Chondrocyte (in vitro differentiated cells): Measurements from ENCODE around the gene MYT1. TPM values are rescaled to one million over a fixed set of nuclear protein-coding genes. Genes with fewer than 3 reads are reported as not detected.
A peak's percentile ranks its signal among the peaks of the same experiment; 100 is the strongest.

ENCODE experiments used
- DNase-seq: peaks from one replicate; pipeline ENCODE4 v3.0.0; 2021; ENCODE audit warnings: mixed read lengths, low spot score
- H3K27ac Mint-ChIP-seq: one replicate; pipeline ENCODE4 v1.8.0; 2021; ENCODE audit warnings: mild to moderate bottlenecking, moderate library complexity, mixed read lengths; ENCODE audit not compliant: unreplicated experiment
- H3K27me3 Mint-ChIP-seq: 2 replicates; pipeline ENCODE4 v1.8.0; 2021; ENCODE audit warnings: low read depth, mixed read lengths
- H3K36me3 Mint-ChIP-seq: 2 replicates; pipeline ENCODE4 v1.8.0; 2021; ENCODE audit warnings: low read depth, mixed read lengths
- H3K4me1 Mint-ChIP-seq: 2 replicates; pipeline ENCODE4 v1.8.0; 2021; ENCODE audit warnings: low read depth, mild to moderate bottlenecking, mixed read lengths
- H3K4me3 Mint-ChIP-seq: one replicate; pipeline ENCODE4 v1.8.0; 2021; ENCODE audit warnings: mild to moderate bottlenecking, moderate library complexity, mixed read lengths; ENCODE audit not compliant: unreplicated experiment
- H3K9me3 Mint-ChIP-seq: 2 replicates; pipeline ENCODE4 v1.8.0; 2021; ENCODE audit warnings: low read depth, mixed read lengths
- CTCF ChIP-seq: fragments of 200-600 bp; sonication (generic); IDR thresholded peaks from 2 replicates; pipeline ENCODE4 v1.5.0; 2021; ENCODE audit warnings: antibody characterized with exemption, mild to moderate bottlenecking, moderate library complexity
- total RNA-seq: library from RNA; stranded (reverse); gene quantifications from 3 replicates; pipeline ENCODE4 v1.2.1, GENCODE V29; 2021

The MYT1 gene
- total RNA-seq, 1 donor from 2014 or later: not detected

GRCh38 chr20:64156886-64157875 lies 7.1 kb upstream of the MYT1 start:
- Mint-ChIP-seq H3K4me3 (no peak overlapping the region), H3K9me3 (no peaks in the 10 kb centered on the region), H3K27ac (no peak overlapping the region), H3K36me3 (no peaks in the 10 kb centered on the region), H3K4me1 (peaks cover 2% of the 10 kb centered on the region), H3K27me3 (peaks cover 38% of the 10 kb centered on the region)
- TF ChIP-seq CTCF: no peak
- peak; percentile 82 for DNase-seq

GRCh38 chr20:64157878-64158277 lies 6.4 kb upstream of the MYT1 start:
- Mint-ChIP-seq H3K27me3 (peaks cover 43% of the 10 kb centered on the region), H3K4me3 (no peak overlapping the region)

DNA sequence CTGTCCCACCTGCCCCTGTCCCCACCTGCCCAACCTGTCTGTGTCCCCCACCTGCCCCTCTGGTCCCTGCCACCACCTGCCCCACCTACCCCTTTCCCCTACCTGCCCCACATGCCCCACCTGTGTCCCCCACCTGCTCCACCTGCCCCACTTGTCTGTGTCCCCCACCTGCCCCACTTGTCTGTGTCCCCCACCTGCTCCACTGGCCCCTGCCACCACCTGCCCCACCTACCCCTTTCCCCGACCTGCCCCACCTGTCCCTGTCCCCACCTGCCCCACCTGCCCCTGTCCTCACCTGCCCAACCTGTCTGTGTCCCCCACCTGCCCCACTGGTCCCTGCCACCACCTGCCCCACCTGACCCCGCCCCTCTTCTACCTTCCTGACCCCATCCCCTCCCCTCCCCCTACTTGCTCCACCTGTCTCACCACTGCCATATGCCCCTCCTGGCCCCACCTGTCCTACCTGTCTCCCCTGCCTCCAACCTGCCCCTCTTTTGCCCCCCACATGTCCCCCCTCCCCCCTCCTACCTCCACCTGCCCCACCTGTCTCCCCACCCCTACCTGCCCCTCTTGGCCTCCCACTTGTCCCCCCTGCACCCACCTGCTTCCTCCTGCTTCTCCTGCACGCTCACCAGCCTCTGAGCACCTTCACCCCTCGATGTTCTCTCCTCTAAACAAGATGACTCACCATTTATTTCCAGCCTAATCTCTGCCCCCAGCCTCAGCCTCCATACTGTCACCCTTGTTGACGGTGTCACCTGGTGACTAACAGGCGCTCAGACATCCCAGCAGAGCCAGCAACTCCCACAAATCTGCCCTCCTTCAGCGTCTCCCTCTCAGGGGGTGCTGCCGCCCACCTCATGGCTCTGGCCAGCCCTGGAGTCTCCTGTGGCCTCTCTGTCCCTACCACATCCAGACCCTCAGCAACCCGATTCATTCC lies 5.6 kb upstream of the MYT1 start:
- Mint-ChIP-seq H3K4me1 (peaks cover 2% of the 10 kb centered on the region), H3K9me3 (no peaks in the 10 kb centered on the region), H3K4me3 (no peak overlapping the region), H3K27ac (no peak overlapping the region), H3K36me3 (no peaks in the 10 kb centered on the region), H3K27me3 (peaks cover 50% of the 10 kb centered on the region)
- peak; percentile 40 for DNase-seq
- no peak for TF ChIP-seq CTCF

More at GRCh38 chr20:64157878-64158277, 6.4 kb upstream of the MYT1 start:
- no peak for DNase-seq
- no peak for TF ChIP-seq CTCF
- Mint-ChIP-seq H3K4me1 (peaks cover 2% of the 10 kb centered on the region), H3K27ac (no peak overlapping the region), H3K36me3 (no peaks in the 10 kb centered on the region), H3K9me3 (no peaks in the 10 kb centered on the region)

DNA sequence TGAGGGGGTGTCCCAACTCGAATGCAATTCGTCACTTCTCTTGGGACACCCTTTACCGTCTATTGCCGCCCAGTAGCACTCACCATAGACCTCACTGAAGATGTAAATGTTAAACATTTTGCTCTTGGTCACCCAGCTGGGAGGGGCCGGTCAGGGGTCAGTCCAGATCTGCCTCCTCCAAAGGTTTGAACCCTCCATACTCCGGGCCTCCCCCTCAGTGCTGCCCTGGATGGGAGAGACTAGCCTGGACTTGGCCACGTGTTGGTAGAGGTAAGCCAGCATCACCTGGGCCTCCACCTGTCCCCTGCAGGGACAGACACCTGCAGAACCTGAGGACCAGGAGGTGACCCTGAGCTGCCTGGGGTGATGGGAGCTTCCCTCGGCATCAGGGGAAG lies 5.0 kb upstream of the MYT1 start:
- peaks cover 56% of the 10 kb centered on the region for H3K27me3 Mint-ChIP-seq
- no peak for DNase-seq
- TF ChIP-seq CTCF: no peak

DNA sequence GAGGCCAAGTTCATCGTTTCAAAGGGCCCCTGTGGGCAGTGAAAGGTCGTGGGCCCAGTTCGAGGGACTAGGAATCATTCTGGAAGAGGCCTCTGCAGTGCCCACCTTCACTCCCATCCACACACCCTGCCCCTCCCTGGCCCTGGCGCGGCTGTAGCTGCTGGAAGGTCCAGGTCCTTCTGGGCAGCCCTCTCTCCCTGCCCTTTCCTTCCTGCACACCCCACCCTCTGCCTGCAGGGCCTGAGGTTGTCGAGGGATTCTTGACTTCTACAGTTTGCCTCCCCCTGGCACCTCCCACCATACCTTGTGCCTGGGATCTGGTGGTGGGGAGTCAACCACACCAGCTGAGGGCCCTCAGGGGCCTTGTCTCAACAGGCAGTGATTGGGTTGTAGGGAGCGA lies 4.5 kb upstream of the MYT1 start:
- H3K4me1 Mint-ChIP-seq: peaks cover 2% of the 10 kb centered on the region
- H3K27ac Mint-ChIP-seq: no peak overlapping the region
- no peaks in the 10 kb centered on the region for H3K36me3 Mint-ChIP-seq
- DNase-seq: peak; percentile 52
- no peak for TF ChIP-seq CTCF
- no peak overlapping the region for H3K4me3 Mint-ChIP-seq
- H3K27me3 Mint-ChIP-seq: peaks cover 61% of the 10 kb centered on the region
- H3K9me3 Mint-ChIP-seq: no peaks in the 10 kb centered on the region

More for the DNA sequence above, 5.0 kb upstream of the MYT1 start:
- Mint-ChIP-seq H3K4me3 (no peak overlapping the region), H3K36me3 (no peaks in the 10 kb centered on the region), H3K27ac (no peak overlapping the region), H3K9me3 (no peaks in the 10 kb centered on the region), H3K4me1 (peaks cover 2% of the 10 kb centered on the region)
